NCI-H2171 (cell line): ENCODE results near the gene ATN1.

Source experiments
- DNase-seq: peaks from one replicate; lab custom pipeline; 2025; lab: John Stamatoyannopoulos, UW

Gene ATN1

DNA sequence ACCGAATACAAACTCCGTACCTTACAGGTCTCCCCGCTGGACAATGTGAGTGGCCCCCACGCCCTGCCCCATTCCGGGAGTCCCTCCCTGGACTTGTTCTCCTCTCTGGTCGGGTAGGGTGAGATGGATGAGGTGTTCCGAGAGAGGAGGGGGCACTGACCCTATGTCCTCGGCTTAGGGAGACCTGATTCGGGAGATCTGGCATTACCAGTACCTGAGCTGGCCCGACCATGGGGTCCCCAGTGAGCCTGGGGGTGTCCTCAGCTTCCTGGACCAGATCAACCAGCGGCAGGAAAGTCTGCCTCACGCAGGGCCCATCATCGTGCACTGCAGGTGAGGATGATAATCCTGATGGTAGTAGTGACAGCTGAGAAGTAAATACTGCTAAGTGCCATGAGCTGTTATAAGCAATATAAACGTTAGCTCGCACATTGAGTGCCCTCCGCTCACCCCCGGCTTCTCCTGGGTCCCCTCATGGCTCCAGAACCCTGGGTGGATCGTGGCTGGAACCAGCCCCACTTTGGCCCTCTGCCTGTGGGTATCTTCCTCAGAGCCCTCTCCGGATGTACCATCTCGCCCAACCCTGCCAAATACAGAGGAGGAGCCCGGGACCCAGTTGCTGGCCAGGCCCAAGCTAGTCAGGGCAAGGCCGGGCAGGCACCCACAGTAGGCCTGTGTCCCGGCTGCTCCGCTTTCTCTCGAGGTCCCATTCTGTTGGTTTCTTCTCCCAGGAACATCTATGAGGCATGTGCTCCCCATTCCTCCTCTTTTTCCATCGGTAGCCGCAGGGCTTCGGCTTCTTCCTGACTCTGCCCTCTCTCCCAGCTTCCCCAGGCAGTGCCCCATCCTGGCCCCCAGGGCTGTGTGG is 30.2 kb downstream of the ATN1 start:
- DNase-seq, result no peak

DNA sequence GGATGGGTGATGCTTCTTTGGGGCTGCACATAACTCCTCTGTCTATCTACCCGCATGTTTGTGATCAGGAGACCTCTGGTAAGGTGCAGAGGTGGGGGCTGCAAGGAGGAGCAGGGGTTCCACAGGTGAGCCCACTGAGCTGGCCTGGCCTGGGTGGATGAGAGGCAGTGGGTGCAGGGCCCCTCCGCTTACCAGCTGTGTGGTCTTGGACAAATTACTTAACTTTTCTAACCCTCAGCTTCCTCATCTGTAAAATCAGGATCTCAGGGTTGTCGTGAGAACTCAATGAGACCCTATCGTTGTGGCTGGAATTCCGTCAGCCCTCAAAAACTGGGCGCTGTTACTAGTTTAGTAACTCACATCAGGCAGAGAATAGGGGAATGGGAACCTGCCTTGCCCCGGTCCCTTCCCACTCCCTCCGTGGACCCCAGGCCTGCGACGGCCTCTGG is 30.9 kb downstream of the ATN1 start:
- no peak for DNase-seq

DNA sequence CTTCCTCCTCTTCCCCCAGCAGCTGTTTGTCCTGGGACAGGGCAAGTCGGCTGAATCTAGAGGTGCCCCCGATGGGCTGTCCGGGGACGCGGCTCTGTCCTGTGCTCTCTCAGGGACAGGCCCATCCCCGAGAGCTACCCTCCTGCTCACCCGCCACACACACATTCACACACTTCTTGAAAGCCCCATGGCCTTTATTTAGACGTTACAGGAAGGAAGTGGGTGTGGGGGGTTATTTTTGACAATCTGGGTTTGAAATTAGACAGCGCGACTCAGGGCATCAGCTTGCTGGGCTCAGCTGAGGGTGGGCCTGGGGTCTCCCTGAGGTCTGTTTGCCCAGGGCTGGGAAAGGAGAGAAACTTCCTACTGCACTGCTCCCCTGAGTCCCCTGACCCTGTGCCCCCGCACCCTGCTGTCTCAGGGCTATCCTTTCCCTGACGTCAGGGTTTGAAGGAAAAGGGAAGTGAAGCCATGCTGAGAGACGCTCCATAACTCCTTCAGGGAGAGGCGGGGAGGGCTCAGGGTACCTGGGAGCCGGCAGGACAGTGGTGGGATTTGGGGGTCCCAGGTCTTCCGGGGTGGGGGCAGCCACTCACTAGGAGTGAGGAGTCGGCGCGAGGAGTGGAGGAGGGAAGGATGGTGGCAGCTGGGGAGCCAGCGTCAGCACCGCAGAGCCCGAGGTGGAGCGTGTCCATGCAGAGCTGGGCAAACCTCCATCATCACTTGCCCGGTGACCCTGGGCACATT is 31.5 kb downstream of the ATN1 start:
- DNase-seq, result no peak

DNA sequence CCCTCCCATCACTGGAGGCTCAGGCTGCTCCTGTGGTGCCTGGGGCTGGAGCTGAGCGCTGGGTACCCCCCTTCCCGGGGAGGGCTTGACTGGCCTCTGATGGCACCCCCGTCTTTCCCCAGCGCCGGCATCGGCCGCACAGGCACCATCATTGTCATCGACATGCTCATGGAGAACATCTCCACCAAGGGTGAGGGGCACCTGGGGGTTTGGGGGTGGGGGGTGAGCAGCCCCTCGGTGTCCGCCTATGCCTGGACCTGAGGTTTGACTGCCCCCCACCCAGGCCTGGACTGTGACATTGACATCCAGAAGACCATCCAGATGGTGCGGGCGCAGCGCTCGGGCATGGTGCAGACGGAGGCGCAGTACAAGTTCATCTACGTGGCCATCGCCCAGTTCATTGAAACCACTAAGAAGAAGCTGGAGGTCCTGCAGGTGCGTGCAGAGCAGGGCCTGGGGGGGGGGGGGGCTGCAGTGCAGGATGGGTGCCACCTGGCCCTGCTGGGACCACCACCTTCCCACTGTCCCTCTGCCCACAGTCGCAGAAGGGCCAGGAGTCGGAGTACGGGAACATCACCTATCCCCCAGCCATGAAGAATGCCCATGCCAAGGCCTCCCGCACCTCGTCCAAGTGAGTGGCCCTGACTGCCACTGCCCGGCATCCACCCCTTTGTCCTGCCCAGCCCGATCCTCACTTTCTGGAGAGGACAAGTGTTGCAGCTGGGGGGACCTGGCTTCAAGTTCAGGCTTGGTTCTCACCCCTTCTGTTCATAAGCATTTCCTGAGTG is 32.2 kb downstream of the ATN1 start:
- DNase-seq, result no peak

DNA sequence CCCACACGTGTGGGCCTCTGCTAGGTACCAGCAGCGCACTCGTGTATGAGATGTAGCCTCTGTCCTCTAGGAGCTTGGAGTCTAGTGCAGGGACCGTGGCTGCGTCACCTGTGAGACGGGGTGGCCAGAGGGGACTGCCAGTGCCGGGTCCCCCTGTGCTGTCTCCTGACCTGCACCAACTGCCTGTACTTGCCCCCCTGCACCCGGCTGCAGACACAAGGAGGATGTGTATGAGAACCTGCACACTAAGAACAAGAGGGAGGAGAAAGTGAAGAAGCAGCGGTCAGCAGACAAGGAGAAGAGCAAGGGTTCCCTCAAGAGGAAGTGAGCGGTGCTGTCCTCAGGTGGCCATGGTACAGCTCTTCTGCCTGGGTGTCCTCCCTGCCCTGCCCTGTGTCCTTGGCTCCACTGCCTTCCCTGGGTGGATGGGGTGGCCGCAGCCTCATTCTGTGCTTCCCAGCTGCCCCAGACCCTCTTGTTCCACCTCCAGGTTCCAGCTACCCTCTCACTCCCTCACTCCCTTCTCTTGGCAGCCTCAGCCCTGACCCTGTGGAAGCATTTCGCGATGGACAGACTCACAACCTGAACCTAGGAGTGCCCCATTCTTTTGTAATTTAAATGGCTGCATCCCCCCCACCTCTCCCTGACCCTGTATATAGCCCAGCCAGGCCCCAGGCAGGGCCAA is 33.0 kb downstream of the ATN1 start:
- no peak for DNase-seq

DNA sequence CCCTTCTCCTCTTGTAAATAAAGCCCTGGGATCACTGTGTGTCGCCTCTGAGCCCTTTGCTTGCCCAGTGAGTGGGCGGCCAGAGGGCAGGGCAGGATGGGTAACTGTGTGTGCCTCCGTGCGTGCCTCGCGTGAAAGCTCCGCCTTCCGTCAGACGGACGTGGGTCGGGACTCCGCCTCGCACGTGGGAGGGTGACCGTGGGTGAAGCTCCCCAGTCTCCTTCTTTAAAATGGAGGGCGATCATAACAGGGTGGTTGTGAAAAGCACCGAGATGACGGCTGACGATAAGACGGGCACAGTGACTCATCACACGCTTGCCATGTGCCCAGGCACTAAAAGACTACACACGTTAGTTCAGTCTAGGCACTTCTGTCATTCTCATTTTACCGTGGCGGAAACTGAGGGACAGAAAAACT is 33.5 kb downstream of the ATN1 start:
- peak; percentile 95 for DNase-seq

DNA sequence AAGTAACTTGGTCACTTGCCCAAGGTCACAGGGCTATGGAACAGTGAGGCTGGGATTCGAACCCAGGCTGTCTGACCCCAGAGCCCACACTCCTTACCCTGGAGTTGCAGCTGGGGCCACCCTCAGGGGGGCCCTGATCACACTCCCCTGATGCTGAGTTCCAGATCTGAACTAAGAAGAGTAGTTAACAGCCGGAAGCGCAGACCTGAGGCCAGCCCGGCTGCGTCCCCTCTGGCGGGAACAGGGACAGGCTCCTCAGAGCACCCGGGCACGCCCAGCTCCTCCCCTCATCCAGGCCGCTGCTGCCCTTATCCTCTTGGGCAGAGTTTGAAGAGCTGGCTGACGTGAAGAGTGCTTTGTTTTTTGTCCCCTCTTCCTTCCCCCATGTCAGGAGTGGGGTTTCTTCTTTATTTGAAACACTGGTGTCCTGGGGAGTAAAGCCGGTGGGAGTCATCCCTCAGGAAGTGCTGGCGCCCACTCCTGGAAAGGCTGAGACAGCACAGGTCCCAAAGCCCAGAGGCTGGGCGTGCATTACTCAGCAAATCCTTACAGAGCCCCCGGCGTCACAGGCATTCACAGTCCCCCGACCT is 34.0 kb downstream of the ATN1 start:
- DNase-seq, result peak; percentile 100

DNA sequence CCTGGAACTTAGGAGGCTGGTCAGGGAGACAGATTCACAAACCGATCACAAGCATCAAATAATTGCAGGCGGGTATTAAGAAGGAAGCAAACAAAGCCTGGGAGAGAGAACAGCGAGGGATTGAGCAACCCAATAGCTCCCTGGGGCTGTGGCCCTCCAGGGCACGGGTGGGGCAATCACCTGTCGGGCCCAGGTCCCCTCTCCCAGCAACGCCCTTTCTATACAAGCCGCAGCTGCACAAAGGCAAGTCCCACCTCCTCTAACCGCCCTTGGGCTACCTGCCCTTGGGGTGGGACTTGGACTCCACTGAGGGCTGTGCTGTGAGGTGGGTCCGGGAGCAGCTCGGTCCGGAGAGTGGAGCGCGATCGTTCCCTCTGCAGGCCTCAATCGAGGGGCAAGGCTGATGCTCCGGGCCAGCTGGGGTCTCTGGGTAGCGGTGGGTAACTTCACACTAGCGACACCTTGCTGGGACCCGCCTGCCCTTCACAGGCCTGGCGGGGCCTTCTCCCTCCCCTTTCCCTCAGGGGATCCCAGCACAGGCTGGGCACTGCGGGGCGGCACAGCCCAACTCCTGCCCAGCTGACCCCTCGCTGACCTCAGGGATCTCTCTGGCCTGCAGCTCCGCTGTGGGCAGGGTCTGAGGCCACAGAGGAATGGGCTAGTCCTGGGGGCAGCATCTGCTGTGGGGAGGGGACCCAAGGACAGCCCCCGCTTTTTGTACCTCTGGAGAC is 34.7 kb downstream of the ATN1 start:
- peak; percentile 99 for DNase-seq

DNA sequence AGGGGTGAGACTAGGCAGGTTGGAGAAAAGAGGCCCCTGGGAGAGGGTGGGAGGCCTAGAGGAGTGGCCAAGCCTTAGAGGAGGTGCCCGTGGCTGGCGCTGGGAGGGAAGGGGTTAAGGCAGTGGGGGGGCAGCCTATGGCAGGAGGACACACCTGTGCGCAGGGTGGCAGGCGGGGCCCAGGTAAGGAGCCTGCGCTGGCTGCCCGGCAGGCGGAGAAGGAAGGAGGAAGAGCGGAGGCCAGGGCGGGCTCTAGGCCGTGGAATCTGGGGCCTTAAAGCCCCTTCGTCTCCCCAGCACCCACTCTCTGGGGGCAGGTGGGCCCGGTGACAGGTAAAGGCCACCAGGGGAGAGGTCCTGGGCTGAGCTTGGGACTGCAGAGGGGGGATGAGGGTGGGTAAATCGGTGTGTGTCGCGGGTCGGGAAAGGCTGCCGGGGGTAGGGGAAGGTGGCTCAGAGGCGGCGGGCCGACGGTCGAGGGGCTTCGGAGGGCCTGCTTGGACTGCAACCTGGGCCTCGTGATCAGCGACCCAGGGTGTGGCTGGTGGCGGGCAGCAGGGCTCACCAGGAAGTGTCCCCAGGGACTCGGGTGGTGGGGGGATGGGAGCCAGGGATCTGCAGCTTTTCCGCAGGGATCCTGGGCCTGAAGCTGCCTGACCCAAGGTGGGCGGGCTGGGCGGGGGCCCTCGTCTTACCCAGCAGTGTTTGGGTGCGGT is 35.4 kb downstream of the ATN1 start:
- peak; percentile 100 for DNase-seq

DNA sequence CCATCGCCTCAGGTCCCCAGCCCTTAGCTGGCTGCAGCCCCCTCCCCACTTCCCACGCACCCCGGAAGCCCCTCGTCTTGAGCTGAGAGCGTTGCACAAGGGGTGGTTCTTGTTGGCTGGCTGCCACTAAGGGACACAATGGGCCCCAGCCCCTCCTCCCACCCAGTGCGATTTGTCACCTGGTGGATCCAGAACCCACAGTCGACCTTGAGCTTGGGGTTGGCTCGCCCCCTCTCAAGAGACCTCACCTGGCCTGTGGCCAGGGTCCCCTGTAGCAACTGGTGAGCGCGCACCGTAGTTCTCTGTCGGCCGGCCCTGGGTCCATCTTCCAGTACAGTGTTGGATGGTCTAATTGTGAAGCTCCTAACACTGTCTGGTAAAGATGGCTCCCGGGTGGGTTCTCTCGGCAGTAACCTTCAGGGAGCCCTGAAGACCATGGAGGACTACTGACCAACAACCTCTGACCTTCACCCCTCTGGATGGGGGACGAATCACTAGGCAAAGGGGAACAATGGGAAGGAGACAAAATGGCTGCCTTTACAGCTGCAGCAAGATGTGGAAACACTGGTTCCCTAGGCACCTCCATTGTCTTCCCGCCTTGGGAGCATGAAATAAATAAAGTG is 36.1 kb downstream of the ATN1 start:
- DNase-seq, result peak; percentile 99

DNA sequence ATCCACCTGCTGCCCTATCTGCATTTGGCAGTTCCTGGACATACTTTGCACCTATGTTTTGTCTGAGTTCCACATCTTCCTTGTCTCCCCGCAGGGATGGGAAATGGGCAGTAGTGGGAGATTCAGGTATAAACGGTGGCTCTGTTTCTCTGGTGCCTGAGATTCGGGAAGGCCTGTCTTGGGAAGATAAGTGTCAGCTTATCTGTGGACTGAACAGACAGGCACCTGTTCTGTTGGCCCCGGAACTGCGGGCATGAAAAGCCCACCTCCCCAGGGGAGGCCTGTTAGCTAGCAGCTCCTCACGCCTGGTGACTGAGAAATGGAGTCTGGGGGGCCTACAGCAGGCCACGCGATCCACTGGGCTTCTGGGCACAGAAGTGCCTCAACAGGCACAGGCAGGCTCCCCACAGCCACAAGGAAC is 36.9 kb downstream of the ATN1 start:
- DNase-seq, result peak; percentile 84

DNA sequence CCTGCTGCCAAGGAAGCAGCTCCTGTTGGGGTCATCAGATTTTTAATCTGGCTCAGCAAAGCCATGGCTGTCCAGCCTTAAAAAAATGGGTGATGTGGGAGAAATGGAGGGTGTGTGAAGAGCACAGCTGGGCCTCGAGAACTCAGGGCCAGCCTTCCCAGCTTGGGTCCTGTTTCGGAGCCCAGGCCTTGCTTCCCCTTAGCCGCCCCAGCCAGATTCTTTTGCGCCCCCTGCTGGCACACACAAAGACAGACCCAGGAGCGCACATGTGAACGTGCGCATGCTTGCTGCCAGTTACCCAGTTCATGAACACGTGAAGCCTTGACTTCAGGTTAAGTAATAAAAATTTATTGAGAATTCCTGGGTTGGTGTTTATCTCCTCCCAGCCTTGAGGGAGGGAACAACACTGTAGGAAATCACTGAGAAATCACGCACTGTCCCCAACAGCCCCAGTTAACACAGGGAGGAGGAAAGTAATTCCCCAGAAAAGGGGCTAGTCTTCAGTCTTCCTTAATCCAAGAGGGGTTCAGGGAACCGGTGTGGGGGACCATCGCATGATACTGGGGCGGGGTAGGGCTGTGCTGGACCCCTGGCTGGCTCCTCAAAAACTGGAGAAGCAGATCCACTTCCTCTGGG is 37.4 kb downstream of the ATN1 start:
- peak; percentile 100 for DNase-seq

DNA sequence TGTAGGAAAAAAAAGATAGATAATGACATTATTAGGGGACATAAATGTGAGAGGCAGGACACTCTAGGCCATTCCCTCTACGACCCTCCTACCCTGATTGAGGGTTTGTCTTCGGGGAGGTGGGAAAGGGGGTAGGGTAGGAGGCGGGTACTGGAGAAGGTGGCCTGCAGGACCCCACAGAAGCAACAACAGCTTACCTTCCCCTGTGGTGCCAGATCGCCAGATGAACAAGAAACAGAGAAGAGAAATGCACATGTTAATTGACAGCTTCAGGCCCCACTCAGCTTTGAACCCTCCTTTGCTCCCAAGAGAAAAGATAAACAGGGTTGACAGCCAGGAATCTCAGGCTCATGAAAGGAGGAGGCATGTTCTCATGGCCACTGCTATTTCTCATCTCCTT is 38.0 kb downstream of the ATN1 start:
- no peak for DNase-seq

DNA sequence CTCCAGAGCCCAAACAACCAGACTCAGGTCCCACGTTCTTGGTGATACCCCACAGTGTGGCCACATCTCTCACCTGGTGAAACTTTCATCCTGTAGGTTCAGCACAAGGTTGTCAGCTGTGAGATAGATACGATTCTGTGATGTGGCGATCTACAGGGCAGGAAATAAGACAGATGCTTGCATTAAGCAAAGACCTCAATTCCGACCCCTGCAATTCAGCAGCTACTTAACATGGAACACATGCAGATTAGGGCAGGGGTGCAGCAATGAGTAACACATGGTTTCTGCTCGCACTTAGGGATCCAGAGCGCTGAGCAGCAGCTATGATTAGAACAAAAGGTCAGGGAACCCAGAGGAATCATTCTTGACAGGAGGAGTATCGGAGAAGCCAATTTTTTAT is 38.6 kb downstream of the ATN1 start:
- no peak for DNase-seq

DNA sequence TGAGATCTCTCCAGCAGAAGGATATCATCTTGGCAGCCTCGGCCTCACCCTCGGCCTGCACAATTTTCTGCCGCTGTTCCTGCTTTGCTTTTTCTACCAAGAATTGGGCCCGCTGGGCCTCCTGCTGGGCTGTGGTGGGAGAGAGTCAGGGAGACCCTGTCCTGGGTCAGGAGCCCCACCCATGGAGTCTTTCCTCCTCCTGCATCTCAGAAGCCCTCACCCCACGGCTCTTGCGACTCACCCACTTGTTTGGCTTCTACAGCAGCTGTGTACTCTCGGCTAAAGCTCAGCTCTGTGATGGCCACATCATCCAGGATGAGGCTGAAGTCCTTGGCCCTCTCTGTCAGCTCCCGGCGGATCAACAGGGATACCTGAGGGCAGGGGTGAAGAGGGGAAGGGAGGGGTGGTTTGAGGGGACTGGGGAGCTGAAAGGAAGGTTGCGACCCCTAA is 39.9 kb downstream of the ATN1 start:
- DNase-seq, result no peak

DNA sequence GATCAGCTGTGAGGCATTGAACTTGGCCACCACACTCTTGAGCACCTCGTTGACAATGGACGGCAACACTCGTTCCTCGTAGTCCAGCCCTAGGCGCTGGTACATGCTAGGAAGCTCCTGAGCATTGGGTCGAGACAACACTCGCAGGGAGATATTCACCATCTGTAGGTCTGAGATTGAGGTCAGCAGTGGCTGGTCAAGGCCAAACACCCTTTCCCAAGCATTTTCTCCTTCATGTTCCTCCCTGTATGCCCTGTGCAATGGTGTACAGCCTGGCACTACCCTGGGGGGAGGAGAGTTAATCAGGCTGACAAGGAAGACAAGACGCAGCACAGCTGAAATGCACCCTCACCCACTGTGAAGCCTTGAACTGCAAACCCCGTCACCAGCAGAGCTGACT is 40.7 kb downstream of the ATN1 start:
- DNase-seq, result no peak

DNA sequence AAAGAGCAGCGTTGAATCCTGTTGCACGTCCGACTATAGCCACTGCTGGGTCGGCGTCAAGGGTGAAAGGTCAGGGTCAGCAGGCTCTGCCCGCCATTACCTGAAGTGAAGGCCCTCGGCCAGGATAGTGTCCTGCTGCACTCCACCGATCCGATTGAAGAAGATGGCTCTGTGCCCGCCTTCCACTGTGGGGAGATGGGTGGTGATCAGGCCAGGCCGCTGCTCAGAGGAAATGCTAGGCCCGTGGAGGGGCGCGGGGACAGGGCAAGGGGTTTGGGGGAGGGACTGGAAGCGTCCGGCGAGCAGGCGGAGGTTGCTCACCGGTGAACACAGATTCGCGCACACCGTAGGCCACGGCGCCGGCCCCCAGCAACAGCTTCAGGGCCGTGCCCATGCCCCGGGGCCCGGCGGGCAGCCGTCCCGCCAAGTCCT is 42.4 kb downstream of the ATN1 start:
- DNase-seq, result peak; percentile 96

DNA sequence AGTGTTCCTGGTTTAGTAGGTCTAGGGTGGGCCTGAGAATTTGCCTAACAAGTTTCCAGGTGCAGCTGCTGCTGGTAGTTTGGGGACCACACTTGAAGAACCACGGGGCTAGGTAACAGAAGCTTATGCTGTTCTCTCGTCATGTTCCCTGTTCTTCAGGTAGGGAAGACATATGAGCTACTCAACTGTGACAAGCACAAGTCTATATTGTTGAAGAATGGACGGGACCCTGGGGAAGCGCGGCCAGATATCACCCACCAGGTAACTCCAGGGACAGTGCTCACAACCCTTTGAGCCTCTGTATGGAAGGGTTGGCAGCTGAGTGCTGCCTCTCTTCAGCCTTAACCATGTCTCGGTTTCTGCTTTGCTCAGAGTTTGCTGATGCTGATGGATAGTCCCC is 46.4 kb downstream of the ATN1 start:
- no peak for DNase-seq
